ENCODE results near the gene SNX20.

DNA sequence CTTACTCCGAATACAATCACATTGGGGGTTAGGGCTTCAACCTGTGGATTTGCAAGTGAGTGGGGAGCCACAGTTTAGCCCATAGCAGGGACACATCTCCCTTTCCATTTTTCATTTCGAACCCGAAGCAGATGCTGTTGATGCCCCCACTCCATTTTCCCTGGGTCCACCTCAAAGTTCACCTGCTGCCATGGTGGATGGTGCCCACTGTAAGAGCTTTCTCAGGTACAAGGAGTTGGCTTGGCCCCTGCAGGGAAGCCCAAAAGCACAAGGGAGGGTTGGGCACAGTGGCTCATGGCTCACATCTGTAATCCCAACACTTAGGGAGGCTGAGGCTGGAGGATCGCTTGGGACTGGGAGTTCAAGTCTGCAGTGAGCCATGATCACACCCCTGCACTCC, 51.8 kb downstream of the SNX20 start:
- TF ChIP-seq CTCF (IDR thresholded peaks at IDR 0.05) (no peak), POLR2A (IDR thresholded peaks at IDR 0.05) (no peak)
